WTC11 (cell line): ENCODE measurements around the gene DNM1. TPM values are rescaled to one million over a fixed set of nuclear protein-coding genes. Genes with fewer than 3 reads are reported as not detected.

Experiments
- ATAC-seq: fragments of 200-7000 bp; cut with Tn5 transposase; 2 replicates; pipeline ENCODE4 v1.10.0; 2021; ENCODE audit warnings: mild to moderate bottlenecking, moderate library complexity
- CTCF ChIA-PET: fragments of 300-600 bp; sonication (Branson Sonifier 250); formaldehyde crosslinking; loops from one replicate; lab custom pipeline; 2021; ENCODE audit warnings: antibody characterized with exemption; lab: Charles Lee
- POLR2A ChIA-PET: fragments of 350-600 bp; sonication (Branson Sonifier 250); formaldehyde crosslinking; loops from one replicate; lab custom pipeline; 2021; ENCODE audit warnings: antibody characterized with exemption; lab: Charles Lee
- DNase-seq: peaks from one replicate; pipeline ENCODE4 v3.0.0; 2021; ENCODE audit warnings: low spot score
- H3K27ac Mint-ChIP-seq: 2 replicates; pipeline ENCODE4 v1.8.0; 2021; ENCODE audit warnings: mixed read lengths
- H3K27me3 Mint-ChIP-seq: 2 replicates; pipeline ENCODE4 v1.8.0; 2021; ENCODE audit warnings: low read depth, mild to moderate bottlenecking, moderate library complexity, mixed read lengths
- H3K36me3 Mint-ChIP-seq: 2 replicates; pipeline ENCODE4 v1.8.0; 2021; ENCODE audit warnings: mixed read lengths
- H3K4me1 Mint-ChIP-seq: 2 replicates; pipeline ENCODE4 v1.8.0; 2022; ENCODE audit warnings: mixed read lengths
- H3K4me3 Mint-ChIP-seq: 2 replicates; pipeline ENCODE4 v1.8.0; 2021; ENCODE audit warnings: mild to moderate bottlenecking, moderate library complexity, mixed read lengths
- H3K9me3 Mint-ChIP-seq: 2 replicates; pipeline ENCODE4 v1.8.0; 2021; ENCODE audit warnings: mixed read lengths
- AFF4 ChIP-seq: sonication (generic); formaldehyde crosslinking; IDR thresholded peaks from 2 replicates; pipeline ENCODE4 v1.8.1; 2023; ENCODE audit warnings: mild to moderate bottlenecking, missing genetic modification reagents, borderline replicate concordance
- ATF6 ChIP-seq: sonication (generic); formaldehyde crosslinking; IDR thresholded peaks from 2 replicates; pipeline ENCODE4 v1.8.1; 2023; ENCODE audit warnings: mild to moderate bottlenecking, missing genetic modification reagents
- E2F1 ChIP-seq: sonication (generic); formaldehyde crosslinking; IDR thresholded peaks from 2 replicates; pipeline ENCODE4 v1.8.0; 2022; ENCODE audit warnings: mild to moderate bottlenecking, missing genetic modification reagents
- E2F5 ChIP-seq: sonication (generic); formaldehyde crosslinking; IDR thresholded peaks from 2 replicates; pipeline ENCODE4 v1.8.1; 2022; ENCODE audit warnings: mild to moderate bottlenecking, moderate library complexity, missing genetic modification reagents
- GABPB1 ChIP-seq: sonication (generic); formaldehyde crosslinking; IDR thresholded peaks from 2 replicates; pipeline ENCODE4 v1.8.1; 2023; ENCODE audit warnings: mild to moderate bottlenecking, missing genetic modification reagents
- GRHL2 ChIP-seq: fragments of 250-450 bp; sonication (Bioruptor Pico); IDR thresholded peaks from 2 replicates; pipeline ENCODE4 v1.8.0; 2022; ENCODE audit warnings: mild to moderate bottlenecking, moderate library complexity; ENCODE audit not compliant: insufficient replicate concordance, severe bottlenecking
- GTF2I ChIP-seq: fragments of 250-450 bp; sonication (Bioruptor Pico); conservative IDR thresholded peaks from 2 replicates; pipeline ENCODE4 v1.4.0; 2021; ENCODE audit warnings: mild to moderate bottlenecking
- MAX ChIP-seq: sonication (generic); formaldehyde crosslinking; IDR thresholded peaks from 2 replicates; pipeline ENCODE4 v1.8.0; 2022; ENCODE audit warnings: mild to moderate bottlenecking, missing genetic modification reagents
- MYBL2 ChIP-seq: sonication (generic); formaldehyde crosslinking; IDR thresholded peaks from 2 replicates; pipeline ENCODE4 v1.8.1; 2023; ENCODE audit warnings: mild to moderate bottlenecking, moderate library complexity, missing genetic modification reagents
- NFYB ChIP-seq: sonication (generic); formaldehyde crosslinking; conservative IDR thresholded peaks from 2 replicates; pipeline ENCODE4 v1.8.0; 2022; ENCODE audit warnings: low read depth, missing genetic modification reagents
- NR2C2 ChIP-seq: sonication (generic); formaldehyde crosslinking; IDR thresholded peaks from 2 replicates; pipeline ENCODE4 v1.8.0; 2022; ENCODE audit warnings: mild to moderate bottlenecking, missing genetic modification reagents
- SP1 ChIP-seq: sonication (generic); formaldehyde crosslinking; conservative IDR thresholded peaks from 2 replicates; pipeline ENCODE4 v1.8.1; 2022; ENCODE audit warnings: missing genetic modification reagents
- TCF7 ChIP-seq: sonication (generic); formaldehyde crosslinking; IDR thresholded peaks from 2 replicates; pipeline ENCODE4 v1.8.0; 2022; ENCODE audit warnings: mild to moderate bottlenecking, low read depth, missing genetic modification reagents, moderate library complexity
- TEAD1 ChIP-seq: sonication (generic); formaldehyde crosslinking; IDR thresholded peaks from 2 replicates; pipeline ENCODE4 v1.8.0; 2022; ENCODE audit warnings: mild to moderate bottlenecking, missing genetic modification reagents
- ZNF219 ChIP-seq: sonication (generic); formaldehyde crosslinking; IDR thresholded peaks from 2 replicates; pipeline ENCODE4 v1.8.0; 2023; ENCODE audit warnings: missing genetic modification reagents, mild to moderate bottlenecking, borderline replicate concordance
- ZNF281 ChIP-seq: sonication (generic); formaldehyde crosslinking; IDR thresholded peaks from 2 replicates; pipeline ENCODE4 v1.8.0; 2023; ENCODE audit warnings: mild to moderate bottlenecking, missing genetic modification reagents
- ZNF512 ChIP-seq: sonication (generic); formaldehyde crosslinking; IDR thresholded peaks from 2 replicates; pipeline ENCODE4 v1.8.1; 2022; ENCODE audit warnings: missing genetic modification reagents, borderline replicate concordance
- total RNA-seq: library from RNA; stranded (reverse); gene quantifications from 3 replicates; pipeline ENCODE4 v1.2.3, GENCODE V29; 2021

DNM1 gene
- total RNA-seq, 1 experiment from 2014 or later, result 79.0 TPM

GRCh38 chr9:128218172-128218517 is 15.0 kb downstream of the DNM1 start:
- TF ChIP-seq MAX (no peak), MYBL2 (CRISPR knock-in tag) (no peak), ZNF512 (CRISPR knock-in tag) (no peak), AFF4 (no peak), TEAD1 (no peak), TCF7 (CRISPR knock-in tag) (no peak), GRHL2 (CRISPR knock-in tag) (no peak), GTF2I (CRISPR knock-in tag) (no peak)
- peaks cover 12% of the 10 kb centered on the region for H3K4me1 Mint-ChIP-seq
- no peaks in the 10 kb centered on the region for H3K9me3 Mint-ChIP-seq
- H3K27me3 Mint-ChIP-seq, result peaks cover 5% of the 10 kb centered on the region
- H3K4me3 Mint-ChIP-seq, result peak overlapping the region; percentile 75
- peak overlapping the region; percentile 97 for H3K27ac Mint-ChIP-seq
- peaks cover 20% of the 10 kb centered on the region for H3K36me3 Mint-ChIP-seq
- ChIA-PET POLR2A (interaction anchor here (0.7 to 1.2 kb wide), 4 partner anchors 13 to 301 kb away, joined by 3 to 5 read pairs (median 4); partner anchors contain the start of gene ST6GALNAC4), CTCF (interaction anchor here (0.6 to 2.7 kb wide), 21 partner anchors 11 to 220 kb away, joined by 3 to 23 read pairs (median 5); partner anchors contain the start of genes BBLN, CIZ1, DNM1 and GOLGA2)
- DNase-seq (no peak), ATAC-seq (no peak)

- Mint-ChIP-seq H3K27me3 (peaks cover 4% of the 10 kb centered on the region; the same call in 1 of the 2 replicates), H3K4me1 (peaks cover 12% of the 10 kb centered on the region), H3K4me3 (peak overlapping the region; percentile 75), H3K9me3 (no peaks in the 10 kb centered on the region), H3K36me3 (peaks cover 24% of the 10 kb centered on the region), H3K27ac (peak overlapping the region; percentile 97)
- peak; percentile 99 for DNase-seq
- CTCF ChIA-PET, result interaction anchor here (0.6 to 2.7 kb wide), 22 partner anchors 11 to 220 kb away, joined by 3 to 23 read pairs (median 4); partner anchors contain the start of genes BBLN, CIZ1, DNM1 and GOLGA2
- ATAC-seq, result peak; percentile 97
- POLR2A ChIA-PET, result interaction anchor here (0.7 to 1.2 kb wide), 4 partner anchors 13 to 302 kb away, joined by 3 to 5 read pairs (median 4); partner anchors contain the start of gene ST6GALNAC4
- TF ChIP-seq GABPB1 (CRISPR knock-in tag) (no peak), NR2C2 (CRISPR knock-in tag) (no peak), SP1 (peak; percentile 81), E2F1 (no peak), ATF6 (CRISPR knock-in tag) (no peak), NFYB (CRISPR knock-in tag) (no peak), TCF7 (CRISPR knock-in tag) (no peak), E2F5 (CRISPR knock-in tag) (0 out of 2 replicates have a peak, but pooled peaks have one; percentile 33), ZNF219 (CRISPR knock-in tag) (no peak), ZNF281 (CRISPR knock-in tag) (no peak)
Observed at GRCh38 chr9:128218518-128219389, 15.6 kb downstream of the DNM1 start.
